A673 (cell line): ENCODE results near the gene GAREM1. TPM values are rescaled to one million over a fixed set of nuclear protein-coding genes. Genes with fewer than 3 reads are reported as not detected.

Source experiments
- BruUV-seq: library from RNA; stranded (reverse); fragments of 400-500 nt; replicated peaks from 2 replicates; lab custom pipeline; 2021; lab: Mats Ljungman, UMichigan
- CTCF ChIA-PET: fragments of 300-600 bp; sonication (Branson Sonifier 250); formaldehyde crosslinking; loops from one replicate; lab custom pipeline; 2022; ENCODE audit warnings: antibody characterized with exemption; lab: Charles Lee
- POLR2A ChIA-PET: fragments of 300-600 bp; sonication (Branson Sonifier 250); formaldehyde crosslinking; loops from one replicate; lab custom pipeline; 2022; ENCODE audit warnings: antibody characterized with exemption; ENCODE audit not compliant: low non-redundant PET; lab: Charles Lee
- DNase-seq: peaks from one replicate; pipeline ENCODE4 v3.0.0-alpha.2; 2015; ENCODE audit warnings: low spot score
- H3K27ac ChIP-seq: fragments of 200-600 bp; sonication (generic); 2 replicates; pipeline ENCODE4 v1.5.1; 2016; ENCODE audit warnings: mixed run types, low read depth, mild to moderate bottlenecking, mixed read lengths, antibody characterized with exemption, low read length; ENCODE audit not compliant: poor library complexity, severe bottlenecking
- H3K27me3 ChIP-seq: fragments of 200-600 bp; sonication (generic); replicated peaks from 2 replicates; pipeline ENCODE4 v1.6.1; 2017; ENCODE audit warnings: mixed run types, low read depth, mild to moderate bottlenecking, mixed read lengths, antibody characterized with exemption, low read length; ENCODE audit not compliant: insufficient read depth, poor library complexity
- H3K36me3 ChIP-seq: fragments of 200-600 bp; sonication (generic); 2 replicates; pipeline ENCODE4 v1.6.1; 2016; ENCODE audit warnings: mixed run types, mild to moderate bottlenecking, mixed read lengths, antibody characterized with exemption, low read length; ENCODE audit not compliant: insufficient read depth, poor library complexity, severe bottlenecking
- H3K4me1 ChIP-seq: fragments of 200-600 bp; sonication (generic); 2 replicates; pipeline ENCODE4 v1.6.1; 2017; ENCODE audit warnings: mixed run types, mild to moderate bottlenecking, mixed read lengths, antibody characterized with exemption, low read length; ENCODE audit not compliant: insufficient read depth, poor library complexity, severe bottlenecking
- H3K4me3 ChIP-seq: fragments of 200-600 bp; sonication (generic); 2 replicates; pipeline ENCODE4 v1.5.1; 2016; ENCODE audit warnings: low read depth, mixed run types, mild to moderate bottlenecking, mixed read lengths, low read length; ENCODE audit not compliant: poor library complexity, severe bottlenecking
- H3K9me3 ChIP-seq: fragments of 200-600 bp; sonication (generic); 2 replicates; pipeline ENCODE4 v1.6.1; 2016; ENCODE audit warnings: mixed run types, low read depth, mild to moderate bottlenecking, mixed read lengths, antibody characterized with exemption, low read length; ENCODE audit not compliant: poor library complexity, severe bottlenecking
- EZH2 ChIP-seq: fragments of 200-600 bp; sonication (generic); IDR thresholded peaks from 2 replicates; pipeline ENCODE4 v1.6.1; 2017; ENCODE audit warnings: borderline replicate concordance, low read depth, mild to moderate bottlenecking, mixed read lengths, antibody characterized with exemption, low read length; ENCODE audit not compliant: poor library complexity, severe bottlenecking
- intact Hi-C: fragments of 100-400 bp; cut with micrococcal nuclease; formaldehyde crosslinking; loops from one replicate; pipeline ENCODE4 v1.10.0; 2022; ENCODE audit not compliant: unreplicated experiment
- total RNA-seq: library from RNA; stranded (reverse); gene quantifications from 2 replicates; pipeline ENCODE4 v1.2.3, GENCODE V29; 2021
- TF ChIP-seq, protein P1 (sequence below): fragments of 300-800, 200-600 bp; sonication (generic); conservative IDR thresholded peaks from 2 replicates; pipeline ENCODE4 v1.5.1; 2017; ENCODE audit warnings: low read depth, mild to moderate bottlenecking, antibody characterized with exemption, low read length, moderate library complexity, mixed read lengths

The GAREM1 gene
- total RNA-seq, 1 experiment from 2014 or later, result 8.4 TPM

DNA sequence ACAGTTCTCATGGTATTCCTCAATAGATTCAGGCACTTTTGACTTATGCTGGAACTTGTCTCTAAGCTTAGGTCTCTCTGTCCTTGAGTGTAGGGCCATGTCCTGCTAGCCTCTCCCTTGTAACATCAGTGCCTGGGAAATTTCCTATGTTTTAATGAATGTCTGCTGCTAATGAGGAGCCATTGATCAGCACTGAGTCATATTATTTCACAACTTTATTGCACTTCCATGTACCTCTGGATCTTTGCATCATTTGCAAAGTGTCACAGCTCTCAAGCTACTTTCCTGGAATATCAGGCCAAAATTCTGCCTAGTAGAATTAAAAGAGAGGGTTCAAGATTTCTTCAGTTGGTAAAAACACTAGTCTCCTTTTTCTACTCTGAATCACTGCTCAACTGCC lies 102.5 kb downstream of the GAREM1 start:
- CTCF ChIA-PET, result no interaction called here
- POLR2A ChIA-PET, result interaction anchor here (0.7 kb wide), 1 partner anchor 59 kb away, joined by 5 read pairs; no protein-coding TSS in a partner anchor
- Histone ChIP-seq H3K9me3 (no peaks in the 10 kb centered on the region), H3K27me3 (no peaks in the 10 kb centered on the region), H3K36me3 (no peaks in the 10 kb centered on the region), H3K27ac (no peak overlapping the region), H3K4me3 (no peak overlapping the region), H3K4me1 (peaks cover 15% of the 10 kb centered on the region)
- no peak for DNase-seq
- BruUV-seq, result no TSS peak
- intact Hi-C loops, result no loop called here
- no peak for TF ChIP-seq EZH2
- TF ChIP-seq, protein P1, sequence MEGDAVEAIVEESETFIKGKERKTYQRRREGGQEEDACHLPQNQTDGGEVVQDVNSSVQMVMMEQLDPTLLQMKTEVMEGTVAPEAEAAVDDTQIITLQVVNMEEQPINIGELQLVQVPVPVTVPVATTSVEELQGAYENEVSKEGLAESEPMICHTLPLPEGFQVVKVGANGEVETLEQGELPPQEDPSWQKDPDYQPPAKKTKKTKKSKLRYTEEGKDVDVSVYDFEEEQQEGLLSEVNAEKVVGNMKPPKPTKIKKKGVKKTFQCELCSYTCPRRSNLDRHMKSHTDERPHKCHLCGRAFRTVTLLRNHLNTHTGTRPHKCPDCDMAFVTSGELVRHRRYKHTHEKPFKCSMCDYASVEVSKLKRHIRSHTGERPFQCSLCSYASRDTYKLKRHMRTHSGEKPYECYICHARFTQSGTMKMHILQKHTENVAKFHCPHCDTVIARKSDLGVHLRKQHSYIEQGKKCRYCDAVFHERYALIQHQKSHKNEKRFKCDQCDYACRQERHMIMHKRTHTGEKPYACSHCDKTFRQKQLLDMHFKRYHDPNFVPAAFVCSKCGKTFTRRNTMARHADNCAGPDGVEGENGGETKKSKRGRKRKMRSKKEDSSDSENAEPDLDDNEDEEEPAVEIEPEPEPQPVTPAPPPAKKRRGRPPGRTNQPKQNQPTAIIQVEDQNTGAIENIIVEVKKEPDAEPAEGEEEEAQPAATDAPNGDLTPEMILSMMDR, result no peak

GRCh38 chr18:32366586-32367538 lies 103.8 kb downstream of the GAREM1 start:
- CTCF ChIA-PET, result no interaction called here
- Histone ChIP-seq H3K36me3 (no peaks in the 10 kb centered on the region), H3K27me3 (no peaks in the 10 kb centered on the region), H3K4me3 (no peak overlapping the region), H3K27ac (no peak overlapping the region), H3K4me1 (peaks cover 15% of the 10 kb centered on the region), H3K9me3 (no peaks in the 10 kb centered on the region)
- no peak for TF ChIP-seq EZH2
- TF ChIP-seq, protein P1, result no peak
- POLR2A ChIA-PET, result no interaction called here
- peak; percentile 54 for DNase-seq
- intact Hi-C loops, result no loop called here
- no TSS peak for BruUV-seq

GRCh38 chr18:32362484-32362883 lies 108.2 kb downstream of the GAREM1 start:
- ChIA-PET CTCF (no interaction called here), POLR2A (no interaction called here)
- intact Hi-C loops, result no loop called here

More at GRCh38 chr18:32362484-32362883, 108.2 kb downstream of the GAREM1 start:
- no peaks in the 10 kb centered on the region for H3K9me3 ChIP-seq
- H3K4me1 ChIP-seq, result peaks cover 25% of the 10 kb centered on the region
- BruUV-seq, result no TSS peak
- no peaks in the 10 kb centered on the region for H3K36me3 ChIP-seq
- no peak for DNase-seq
- no peak overlapping the region for H3K27ac ChIP-seq
- H3K27me3 ChIP-seq, result no peaks in the 10 kb centered on the region
- H3K4me3 ChIP-seq, result no peak overlapping the region
- no peak for TF ChIP-seq EZH2
- TF ChIP-seq, protein P1, result no peak
